GM18873 (cell line): ENCODE data around the gene BACH2.
"Not testable (repeated sequence)": the region's sequence is repeated elsewhere in the genome, so short reads cannot be mapped to it uniquely, and the experiment has no call there.

ENCODE experiments used
- ATAC-seq: cut with Tn5 transposase; IDR thresholded peaks from one replicate; pipeline ENCODE4 v1.9.1; 2021; ENCODE audit warnings: mild to moderate bottlenecking, moderate library complexity, moderate number of reproducible peaks; ENCODE audit not compliant: unreplicated experiment, low FRiP score

The BACH2 gene

DNA sequence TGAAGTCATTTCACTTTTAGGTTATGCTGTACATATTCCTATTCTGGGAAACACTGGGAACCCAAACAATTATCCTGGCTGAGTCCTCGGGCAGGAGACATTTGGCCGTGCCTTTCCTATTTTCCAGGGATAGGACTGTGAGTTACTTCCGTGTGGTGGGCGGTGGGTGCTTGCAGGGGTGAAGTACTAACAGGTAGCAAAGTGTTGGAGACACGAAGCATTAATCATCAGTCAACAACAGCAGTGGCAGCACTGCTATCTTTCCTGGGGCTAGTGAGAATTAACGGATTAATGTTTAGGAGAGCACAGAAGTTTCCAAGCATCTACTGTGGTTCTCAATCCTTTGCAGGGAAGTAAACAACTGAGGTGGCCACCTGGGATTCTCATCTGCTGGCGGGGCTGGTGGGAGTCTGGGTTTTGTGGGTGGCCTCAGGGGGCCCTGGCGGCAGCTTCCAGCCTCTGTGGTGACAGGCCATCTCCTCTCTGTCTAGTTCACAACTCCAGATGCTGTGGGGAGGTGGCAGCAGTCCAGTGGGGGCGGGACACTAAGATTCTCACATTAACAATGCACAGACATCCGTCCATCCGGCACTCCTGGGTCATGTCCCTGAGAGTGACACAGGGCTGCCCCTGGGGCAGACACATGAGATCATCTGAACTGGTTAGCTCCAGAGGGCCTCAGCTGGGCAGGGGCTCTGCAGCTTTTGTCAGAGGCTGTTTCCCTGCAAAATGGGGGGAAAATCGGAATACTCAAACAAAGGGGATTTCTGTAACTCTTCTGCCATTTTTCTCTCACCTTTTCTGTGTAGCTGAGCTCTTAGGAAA lies 311.5 kb downstream of the BACH2 start:
- ATAC-seq, result no peak

DNA sequence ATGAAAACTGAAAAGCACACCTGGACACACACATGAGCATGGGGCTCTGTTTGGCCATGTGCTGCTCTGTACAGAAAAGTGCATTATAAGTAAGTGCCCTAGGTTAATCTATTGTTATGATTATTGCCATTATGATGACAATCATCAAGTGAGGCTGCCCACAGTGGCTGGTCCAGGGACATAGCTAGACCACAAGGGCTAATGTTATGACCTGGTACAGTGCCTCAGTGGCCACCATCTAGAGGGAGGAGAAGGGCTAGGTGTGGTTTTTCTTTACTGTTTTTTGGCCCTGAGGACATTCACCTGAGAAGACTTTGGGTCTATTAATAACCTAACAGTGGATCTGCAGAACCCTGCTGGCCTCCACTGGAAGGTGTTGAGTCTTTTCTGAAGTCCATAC lies 316.3 kb downstream of the BACH2 start:
- ATAC-seq, result no peak

DNA sequence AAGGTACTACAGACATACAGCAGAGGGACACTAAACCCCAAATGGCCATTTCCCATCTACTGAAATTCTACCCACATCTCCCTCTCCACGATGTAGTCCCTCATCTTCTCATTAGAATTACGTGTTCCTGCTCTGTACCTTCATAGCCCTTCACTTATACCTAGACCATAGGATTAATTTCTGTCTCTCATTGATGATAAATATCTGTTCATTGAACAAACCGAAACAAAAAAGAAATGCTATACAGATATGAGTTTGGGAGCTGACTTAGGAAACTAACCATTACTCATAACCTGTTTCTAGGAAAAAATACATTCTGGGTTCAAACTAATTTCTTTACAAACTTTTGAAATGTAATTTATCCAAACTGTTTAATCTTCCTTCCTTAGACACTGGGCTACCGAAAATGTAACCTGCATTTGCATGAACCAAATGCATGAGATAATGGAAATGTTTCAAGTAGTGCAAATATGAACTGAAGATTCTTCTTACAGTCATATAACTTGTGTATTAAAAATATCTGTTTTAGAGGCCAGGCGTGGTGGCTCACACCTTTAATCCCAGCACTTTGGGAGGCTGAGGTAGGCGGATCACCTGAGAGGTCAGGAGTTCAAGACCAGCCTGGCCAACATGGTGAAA lies 317.0 kb downstream of the BACH2 start:
- no peak for ATAC-seq

DNA sequence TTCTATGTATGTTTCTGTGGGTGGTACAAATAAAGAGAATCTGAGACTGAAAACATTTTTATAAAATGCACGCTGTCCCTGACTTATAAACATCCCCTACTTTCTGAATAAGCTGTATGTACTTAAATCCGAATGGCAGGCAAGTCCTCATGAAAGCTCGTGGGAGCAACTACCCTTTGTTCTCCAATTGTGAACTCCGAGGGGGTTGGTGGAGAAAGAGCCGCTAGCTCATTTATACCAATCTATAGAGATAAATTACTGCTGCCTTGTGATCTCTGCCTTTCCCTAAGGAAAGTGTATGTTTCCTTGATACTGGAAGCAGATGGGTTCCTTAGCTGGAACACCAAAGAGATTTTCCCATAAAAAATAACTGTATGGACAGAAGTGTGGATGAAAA lies 317.9 kb downstream of the BACH2 start:
- no peak for ATAC-seq

DNA sequence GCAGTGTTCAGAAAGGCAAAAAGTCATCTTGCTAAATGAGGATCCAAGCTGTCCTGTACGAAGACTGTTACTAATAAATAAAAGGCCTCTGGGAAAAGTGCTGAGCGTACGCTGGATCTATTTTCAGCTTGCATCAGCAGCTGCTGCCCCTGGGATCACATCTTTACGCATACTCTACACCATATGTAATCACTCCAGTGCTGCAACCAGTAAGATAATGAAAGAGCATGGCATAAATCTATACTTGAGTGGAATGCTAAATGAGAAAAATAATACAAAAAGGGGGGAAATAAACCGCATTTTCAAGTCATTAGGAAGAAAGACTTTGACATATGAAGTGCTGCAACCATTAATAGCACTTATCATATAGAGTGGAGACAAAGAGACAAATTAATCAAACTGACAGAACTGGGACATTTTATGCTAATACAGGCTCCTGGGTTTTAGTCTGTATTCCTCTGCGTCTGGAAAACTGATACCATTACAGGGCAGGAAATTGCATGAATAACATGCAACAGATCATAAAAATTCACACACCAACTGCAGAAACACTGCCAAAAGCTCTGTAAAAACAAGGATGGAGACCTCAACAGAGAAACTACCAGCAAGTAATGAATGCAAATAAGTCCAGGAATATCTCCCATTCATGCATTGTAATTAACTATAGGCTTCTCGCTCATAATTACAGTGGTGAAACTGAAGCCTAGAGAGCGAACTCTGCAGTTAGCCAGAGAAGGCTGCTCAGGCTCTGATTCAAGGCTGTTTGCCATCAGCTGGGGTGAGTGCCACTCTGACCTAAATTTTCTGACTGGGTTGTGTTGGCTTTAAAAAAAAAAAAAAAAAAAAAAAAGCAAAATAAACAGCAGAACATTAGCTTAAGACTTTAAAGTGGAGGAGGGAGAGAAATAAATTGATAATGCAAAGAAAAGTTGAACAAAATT lies 318.6 kb downstream of the BACH2 start:
- ATAC-seq, result no peak

DNA sequence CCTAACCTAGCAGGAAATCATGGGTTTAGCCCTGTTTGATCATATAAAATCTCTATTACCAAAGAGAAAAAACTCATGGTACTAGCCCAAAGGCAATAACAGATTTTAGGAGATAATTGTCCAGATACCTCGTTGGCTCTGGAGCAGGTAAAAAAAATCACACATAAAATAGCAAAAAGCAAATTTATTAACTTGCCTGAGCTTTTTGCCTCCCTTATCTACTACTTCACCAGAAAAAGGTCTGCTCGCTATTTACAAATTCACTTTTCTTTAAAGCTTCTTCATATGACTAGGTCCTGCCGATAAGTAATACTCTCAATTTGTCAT lies 320.0 kb downstream of the BACH2 start:
- no peak for ATAC-seq

DNA sequence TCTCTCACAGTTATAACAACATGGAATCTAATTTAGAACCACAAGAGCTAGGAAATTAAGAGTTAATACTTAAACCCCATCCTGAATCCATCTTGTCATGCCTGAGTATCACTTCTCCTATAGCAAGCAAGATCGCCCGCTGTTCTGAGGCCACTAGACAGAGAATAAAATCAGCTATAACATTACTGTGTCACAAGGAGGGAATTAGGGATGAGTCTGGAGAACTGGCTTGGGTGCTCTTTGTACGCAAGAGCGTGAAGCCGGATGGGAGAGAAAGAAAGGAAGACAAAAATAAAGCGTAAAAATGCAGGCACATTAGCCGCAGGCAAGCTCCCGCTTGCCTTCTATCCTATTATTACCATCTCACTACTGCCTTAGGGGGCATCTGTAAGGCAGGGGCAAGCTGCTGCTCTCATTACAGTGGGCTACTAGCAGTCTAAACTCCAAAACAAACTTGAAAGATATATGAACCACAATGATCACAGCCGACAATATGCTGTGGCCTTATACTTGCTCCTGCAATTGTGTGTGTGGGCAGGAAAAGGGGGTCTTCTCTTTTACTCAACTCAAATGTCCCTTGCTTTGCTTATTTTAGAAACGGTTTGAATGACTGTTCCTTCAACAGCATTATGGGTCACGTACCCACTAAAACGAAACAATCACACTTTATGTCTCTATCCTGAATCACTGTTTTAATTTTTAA lies 320.5 kb downstream of the BACH2 start:
- ATAC-seq, result no peak

DNA sequence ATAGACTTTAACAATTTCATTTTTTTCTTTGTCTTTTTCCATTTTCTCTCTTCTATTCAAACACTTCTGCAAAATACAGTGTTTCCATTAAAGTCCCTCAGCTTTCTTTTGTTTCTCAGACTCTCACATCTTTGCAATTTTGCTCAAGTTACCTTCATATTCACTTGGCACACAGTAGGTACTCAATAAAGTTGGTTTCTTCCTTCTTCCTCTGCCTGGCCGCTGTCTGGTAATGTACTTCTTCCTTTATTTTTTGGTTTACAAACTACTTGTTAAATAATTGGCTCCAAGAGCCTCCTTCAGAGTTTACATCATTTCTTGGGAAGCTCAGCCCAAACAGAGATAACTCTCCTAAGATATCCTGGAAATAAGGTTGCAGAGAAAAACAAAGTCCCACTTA lies 321.3 kb downstream of the BACH2 start:
- no peak for ATAC-seq

DNA sequence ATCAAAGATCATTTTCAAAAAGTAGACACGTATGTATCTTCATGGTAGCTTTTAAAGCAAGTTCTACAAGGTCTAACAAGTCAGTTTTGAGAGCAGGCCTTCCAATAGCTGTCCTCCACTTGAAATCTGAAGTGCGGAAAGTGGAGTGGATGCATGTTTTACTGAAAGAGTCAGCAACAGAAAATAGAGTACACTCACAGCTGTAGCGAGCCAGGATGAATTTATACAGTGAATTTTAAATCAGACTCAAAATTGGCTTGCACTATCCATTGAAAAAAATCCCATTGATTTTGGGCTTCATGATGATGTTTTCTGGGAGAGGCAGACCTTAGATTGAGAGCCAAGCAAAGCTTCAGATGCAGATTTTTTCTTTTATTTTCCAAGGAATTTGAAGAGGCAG lies 321.8 kb downstream of the BACH2 start:
- no peak for ATAC-seq

DNA sequence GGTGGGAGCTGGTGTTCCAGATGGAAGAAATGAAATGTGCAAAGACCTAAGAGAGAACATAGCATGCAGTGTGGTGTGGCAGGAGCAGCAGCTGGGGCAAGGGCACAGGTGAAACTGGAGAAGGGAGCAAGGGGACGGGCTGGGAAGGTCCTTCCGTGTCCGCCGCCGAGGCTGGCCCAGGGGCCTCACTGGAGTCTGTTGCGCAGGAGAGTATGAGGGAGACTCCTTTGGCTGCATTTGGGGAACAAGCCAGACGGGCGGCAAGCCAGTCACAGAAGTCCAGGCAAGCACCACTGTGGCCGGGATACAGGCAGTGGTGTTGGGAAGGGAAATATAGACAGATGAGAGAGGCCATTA lies 324.6 kb downstream of the BACH2 start:
- ATAC-seq, result no peak

DNA sequence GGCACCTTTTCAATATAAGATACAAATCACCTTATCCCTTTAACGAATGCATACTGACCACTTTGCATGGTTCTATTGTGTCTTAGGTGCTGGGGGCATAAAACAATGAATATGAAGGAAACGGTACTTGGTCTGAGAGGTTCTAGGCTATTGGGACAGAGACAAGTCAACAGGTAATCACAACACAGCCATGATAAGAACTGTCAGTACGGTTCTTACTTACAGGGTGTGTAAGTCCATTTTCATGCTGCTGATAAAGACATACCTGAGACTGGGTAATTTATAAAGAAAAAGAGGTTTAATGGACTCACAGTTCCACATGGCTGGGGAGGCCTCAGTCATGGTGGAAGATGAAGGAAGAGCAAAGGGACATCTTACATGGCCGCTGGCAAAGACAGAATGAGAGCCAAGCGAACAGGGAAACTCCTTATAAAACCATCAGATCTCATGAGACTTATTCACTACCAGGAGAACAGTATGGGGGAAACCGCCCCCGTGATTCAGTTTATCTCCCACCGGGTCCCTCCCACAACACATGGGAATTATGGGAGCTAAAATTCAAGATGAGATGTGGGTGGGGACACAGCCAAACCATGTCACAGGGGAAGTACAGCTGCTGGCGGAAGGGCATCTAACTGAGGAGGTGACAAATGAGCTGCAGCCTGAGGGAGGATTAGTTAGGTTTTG lies 325.2 kb downstream of the BACH2 start:
- ATAC-seq, result not testable (repeated sequence)

DNA sequence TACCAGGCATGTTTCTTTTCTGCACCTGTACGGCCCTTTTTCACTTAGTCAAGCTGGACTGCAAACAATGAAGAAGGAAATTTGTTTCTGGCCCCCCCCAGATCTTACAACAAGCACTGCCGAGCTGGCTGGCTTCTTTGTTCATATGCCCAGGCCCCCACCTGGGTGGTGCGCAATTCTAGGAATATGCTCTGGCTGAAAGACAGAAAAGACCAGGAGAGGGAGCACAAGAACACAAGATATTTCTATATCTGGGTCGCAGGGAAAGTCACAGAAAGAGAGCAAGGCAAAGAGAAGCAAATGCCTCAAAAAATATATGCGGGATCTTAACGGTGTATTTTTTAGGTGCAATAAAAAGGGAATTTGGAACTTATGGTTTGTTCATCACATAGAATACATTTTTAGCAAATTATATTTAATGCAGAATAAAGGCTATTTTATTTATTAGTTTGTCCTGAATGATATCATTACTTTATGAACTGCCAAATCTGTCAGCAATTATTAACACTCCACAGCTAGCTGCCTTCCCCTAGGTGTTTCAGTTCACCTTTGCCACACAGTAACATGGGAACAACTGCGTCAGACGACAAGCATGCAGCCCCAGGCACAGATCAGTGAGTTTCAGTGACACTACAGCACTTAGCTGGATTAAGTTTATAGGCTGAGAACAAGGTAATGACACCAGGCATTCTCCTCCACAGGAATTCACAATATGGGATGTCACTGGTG lies 325.9 kb downstream of the BACH2 start:
- no peak for ATAC-seq

DNA sequence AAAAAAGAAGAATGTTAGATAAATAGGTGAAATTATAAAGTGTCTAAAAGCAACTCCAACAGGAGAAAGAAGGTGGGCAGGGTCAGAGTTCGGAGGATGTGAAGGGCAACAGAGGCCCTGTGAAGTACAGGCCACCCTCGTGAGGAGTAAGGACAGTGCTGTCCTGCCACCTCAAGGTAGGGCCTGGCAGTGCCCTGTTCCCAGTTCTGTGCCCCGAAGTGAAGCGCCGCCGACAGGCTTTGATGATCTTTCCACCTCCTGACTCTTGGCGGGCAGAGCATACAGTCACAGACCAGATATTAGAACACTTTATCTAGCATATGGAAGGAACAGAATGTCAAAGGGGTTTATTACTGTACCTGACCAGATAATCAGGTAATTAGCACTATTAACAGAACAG lies 326.6 kb downstream of the BACH2 start:
- ATAC-seq, result no peak

DNA sequence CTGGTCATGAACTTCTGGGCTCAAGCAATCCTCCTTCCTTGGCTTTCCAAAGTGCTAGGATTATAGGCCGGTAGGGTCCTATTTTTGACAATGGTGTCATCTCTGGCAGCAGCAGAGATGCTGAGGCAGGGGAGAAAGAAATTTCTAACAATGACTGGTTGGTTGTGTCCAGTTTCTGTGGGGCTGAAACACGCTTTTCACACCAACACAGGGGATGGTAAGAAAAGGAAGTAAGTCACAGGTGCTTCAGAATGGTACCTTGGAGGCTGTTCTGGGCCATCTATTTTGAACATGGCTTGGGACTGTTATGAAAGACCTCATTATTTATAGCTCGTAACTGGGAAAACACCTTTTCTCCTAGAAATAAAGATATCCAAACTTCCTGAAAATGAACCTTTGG lies 329.7 kb downstream of the BACH2 start:
- ATAC-seq, result no peak

DNA sequence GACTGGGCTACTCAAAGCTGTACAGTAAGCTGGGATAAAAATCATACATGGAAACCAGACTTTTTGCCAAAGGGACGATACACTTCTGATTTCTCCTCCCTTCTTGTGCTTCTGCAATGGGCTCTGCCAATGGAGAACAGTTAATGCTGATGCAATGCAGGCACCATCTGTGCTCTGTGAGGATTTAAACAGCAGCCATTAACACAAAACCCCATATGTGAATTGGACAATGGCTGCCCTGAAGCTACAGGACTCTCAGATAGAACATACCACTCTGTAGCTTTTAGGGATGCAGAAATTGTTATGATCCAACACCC lies 330.5 kb downstream of the BACH2 start:
- no peak for ATAC-seq

DNA sequence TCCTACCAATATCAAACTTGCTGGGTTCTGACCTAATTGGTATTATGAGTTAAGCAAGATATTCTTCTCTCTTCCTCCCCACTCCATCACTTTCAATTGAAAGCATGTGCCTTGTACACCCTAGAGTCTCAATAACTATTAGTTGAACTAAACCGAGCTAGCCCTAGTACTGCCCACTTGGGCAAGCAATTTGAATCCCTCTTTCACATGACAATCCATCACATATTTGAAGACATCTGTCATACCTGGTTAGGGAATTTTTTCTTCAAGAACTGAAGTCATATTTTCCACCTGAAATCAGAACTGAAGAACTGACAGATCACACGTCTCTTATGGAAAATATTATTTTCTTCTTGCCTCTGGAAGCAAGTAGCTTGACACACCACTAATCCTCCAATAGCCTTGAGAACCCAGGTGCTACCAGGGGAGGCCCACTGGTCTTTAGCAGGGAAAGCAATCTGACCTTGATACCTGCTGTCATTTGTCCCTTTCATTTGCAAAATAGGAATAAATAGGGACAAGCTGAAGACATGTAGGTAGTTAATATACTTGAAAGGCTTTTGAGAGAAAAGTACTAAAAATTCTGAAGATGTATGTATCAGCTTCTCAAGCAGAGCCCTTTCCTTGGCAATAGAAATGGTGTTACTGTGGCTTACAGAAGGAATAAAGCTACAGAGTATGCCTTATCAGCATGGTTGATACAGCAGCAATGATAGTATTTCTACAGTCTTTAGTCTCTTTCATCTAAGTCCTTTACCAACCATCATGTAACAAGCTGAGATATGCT lies 331.0 kb downstream of the BACH2 start:
- ATAC-seq, result no peak

DNA sequence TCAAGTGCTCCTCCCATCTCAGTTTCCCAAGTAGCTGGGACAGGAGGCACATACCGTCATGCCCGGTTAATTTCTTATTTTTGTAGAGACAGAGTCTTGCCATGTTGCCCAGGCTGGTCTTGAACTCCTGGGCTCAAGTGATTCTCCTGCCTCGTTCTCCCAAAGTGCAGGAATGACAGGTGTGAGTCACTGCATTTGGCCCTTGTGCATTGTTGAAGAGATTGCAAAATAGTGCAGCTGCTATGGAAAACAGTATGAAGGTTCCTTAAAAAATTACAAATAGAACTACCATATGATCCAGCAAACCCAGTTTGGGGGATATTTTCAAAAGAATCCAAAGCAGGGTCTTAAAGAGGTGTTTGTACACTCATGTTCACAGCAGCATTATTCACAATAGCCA lies 333.3 kb downstream of the BACH2 start:
- no peak for ATAC-seq

DNA sequence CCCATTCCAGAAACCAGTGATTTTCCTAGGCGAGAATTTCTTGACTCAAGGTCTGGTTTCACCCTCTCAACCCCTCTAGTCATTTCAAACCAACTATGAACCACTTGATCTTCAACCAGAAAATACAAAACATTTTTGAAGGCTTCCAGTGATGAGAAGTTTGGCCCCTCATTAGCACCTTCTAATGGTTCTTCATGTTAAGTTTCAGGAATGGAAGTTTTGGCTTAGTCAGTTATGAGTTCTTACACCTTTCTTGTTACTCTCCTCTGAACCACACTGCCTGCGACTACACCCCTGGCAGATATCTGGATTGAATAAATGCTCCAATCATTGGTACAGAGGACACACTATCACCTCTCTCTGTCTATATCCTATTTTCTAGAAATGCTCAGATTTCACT lies 335.2 kb downstream of the BACH2 start:
- ATAC-seq, result no peak

DNA sequence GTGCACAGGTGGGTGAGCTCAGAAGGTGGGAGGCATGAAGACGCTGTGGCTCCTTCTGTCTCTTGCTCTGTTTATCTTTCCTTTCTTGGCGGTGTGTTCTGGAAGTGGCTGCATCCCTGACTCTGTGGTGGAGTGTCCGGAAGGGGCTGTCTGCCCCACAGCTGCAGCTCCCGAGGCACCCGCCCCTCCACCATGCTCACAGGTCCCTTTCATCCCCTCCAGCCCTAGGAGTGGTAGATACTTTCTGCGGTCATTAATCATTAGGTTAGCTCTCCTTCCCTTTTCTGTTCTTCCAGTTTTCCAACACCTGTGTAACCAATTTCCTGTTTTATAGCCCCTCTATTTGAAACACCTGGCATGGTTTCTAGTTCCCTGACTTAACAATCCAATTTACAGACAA lies 336.8 kb downstream of the BACH2 start:
- no peak for ATAC-seq
